Mesodermal cell (in vitro differentiated cells): ENCODE results near the gene SCN4B.

Source experiments
- H3K27ac ChIP-seq: 2 replicates; pipeline ENCODE4 v1.7.0; 2013; ENCODE audit warnings: mild to moderate bottlenecking, low read depth, low read length, moderate library complexity; ENCODE audit not compliant: severe bottlenecking
- H3K36me3 ChIP-seq: 2 replicates; pipeline ENCODE4 v1.7.1; 2013; ENCODE audit warnings: mild to moderate bottlenecking, low read length, moderate library complexity; ENCODE audit not compliant: control insufficient read depth, insufficient read depth
- H3K4me1 ChIP-seq: one replicate; pipeline ENCODE4 v1.7.1; 2013; ENCODE audit warnings: mild to moderate bottlenecking, low read length; ENCODE audit not compliant: insufficient read depth, control insufficient read depth, poor library complexity, severe bottlenecking
- H3K4me3 ChIP-seq: 2 replicates; pipeline ENCODE4 v1.7.0; 2013; ENCODE audit warnings: low read length, control low read depth, mild to moderate bottlenecking; ENCODE audit not compliant: insufficient read depth, poor library complexity, severe bottlenecking; ENCODE audit errors: extremely low read depth
- H3K9me3 ChIP-seq: 2 replicates; pipeline ENCODE4 v1.7.1; 2013; ENCODE audit warnings: mild to moderate bottlenecking, low read length, moderate library complexity; ENCODE audit not compliant: control insufficient read depth
- WGBS, 2 experiments: methylation state at CpG; one replicate each; pipeline ENCODE4 v1.1.5; 2013; ENCODE audit warnings: missing lambda C conversion rate in 2 of 2; ENCODE audit not compliant: insufficient coverage in 2 of 2; 5-methylcytosine and 5-hydroxymethylcytosine counted together

The SCN4B gene

DNA sequence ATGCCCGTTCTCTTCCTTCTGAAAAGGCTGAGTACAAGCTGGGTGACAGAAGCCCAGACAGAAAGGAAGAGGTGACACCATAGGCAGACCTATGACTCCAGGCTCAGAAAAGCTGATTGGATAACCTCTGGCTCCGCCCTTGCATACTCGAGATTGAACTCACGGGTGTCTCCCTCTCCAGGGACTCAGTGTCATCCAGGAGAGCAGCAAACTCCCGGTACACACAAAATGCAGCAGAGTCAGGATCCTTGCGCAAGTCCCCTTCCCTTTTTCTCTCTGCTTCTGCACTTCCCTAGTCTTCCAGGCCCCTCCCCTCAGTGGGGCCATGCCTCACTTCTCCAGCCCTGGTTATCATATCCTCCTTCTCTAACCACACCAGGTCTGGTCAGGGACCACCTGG, 9.8 kb downstream of the SCN4B start:
- Histone ChIP-seq H3K4me1 (peaks cover 4% of the 10 kb centered on the region), H3K36me3 (no peaks in the 10 kb centered on the region)
- WGBS, 2 experiments: 47 to 61% methylated on average over 6 of the region's 6 CpGs

DNA sequence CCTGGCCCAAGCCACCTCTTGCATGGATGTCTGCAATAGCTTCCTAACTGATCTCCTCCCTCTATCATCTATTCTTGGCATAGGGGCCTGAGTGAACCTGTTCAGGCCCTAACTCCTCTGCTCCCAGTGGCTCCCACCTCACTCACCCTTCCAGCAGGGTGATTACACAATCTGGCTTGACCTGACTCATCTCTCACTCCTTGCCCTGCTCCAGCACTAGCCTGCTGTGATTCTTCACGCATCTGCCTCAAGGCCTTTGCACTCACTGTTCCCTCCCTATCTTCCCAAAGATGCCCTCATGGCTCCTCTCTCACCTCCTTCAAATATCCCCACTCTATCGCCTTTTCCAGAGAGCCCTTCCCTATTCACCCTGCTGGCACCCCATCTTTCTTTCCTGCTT, 10.5 kb downstream of the SCN4B start:
- WGBS, 2 experiments: 57 to 63% methylated on average over 2 of the region's 2 CpGs
- Histone ChIP-seq H3K4me1 (peaks cover 4% of the 10 kb centered on the region), H3K9me3 (no peaks in the 10 kb centered on the region), H3K4me3 (no peak overlapping the region), H3K36me3 (no peaks in the 10 kb centered on the region), H3K27ac (no peak overlapping the region)

More for the DNA sequence above, 9.8 kb downstream of the SCN4B start:
- no peak overlapping the region for H3K27ac ChIP-seq
- H3K4me3 ChIP-seq: no peak overlapping the region
- H3K9me3 ChIP-seq: no peaks in the 10 kb centered on the region

DNA sequence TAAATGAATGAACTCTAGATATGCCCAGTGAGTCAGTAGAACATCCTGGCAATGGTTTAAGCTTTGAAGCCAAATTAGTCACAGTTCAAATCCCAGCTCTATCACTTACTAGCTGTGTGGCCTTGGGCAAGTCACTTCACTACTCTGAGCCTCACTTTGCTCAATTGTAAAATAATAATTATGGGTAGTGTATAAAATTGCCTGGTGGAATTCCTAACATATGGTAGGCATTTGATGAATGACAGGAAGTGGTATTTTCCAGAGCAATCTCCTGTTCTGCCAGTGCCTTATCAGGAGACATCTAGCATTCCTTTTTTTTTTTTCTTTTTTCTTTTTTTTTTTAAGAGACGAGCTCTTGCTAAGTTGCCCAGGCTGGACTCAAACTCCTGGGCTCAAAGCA, 13.0 kb downstream of the SCN4B start:
- H3K4me1 ChIP-seq: peaks cover 4% of the 10 kb centered on the region
- H3K27ac ChIP-seq: no peak overlapping the region
- WGBS, 2 experiments: 80% methylated on average over 1 of the region's 1 CpG; no CpG with 5 or more reads in 1 of the 2 experiments
- no peaks in the 10 kb centered on the region for H3K36me3 ChIP-seq
- H3K4me3 ChIP-seq: no peak overlapping the region
- no peaks in the 10 kb centered on the region for H3K9me3 ChIP-seq

DNA sequence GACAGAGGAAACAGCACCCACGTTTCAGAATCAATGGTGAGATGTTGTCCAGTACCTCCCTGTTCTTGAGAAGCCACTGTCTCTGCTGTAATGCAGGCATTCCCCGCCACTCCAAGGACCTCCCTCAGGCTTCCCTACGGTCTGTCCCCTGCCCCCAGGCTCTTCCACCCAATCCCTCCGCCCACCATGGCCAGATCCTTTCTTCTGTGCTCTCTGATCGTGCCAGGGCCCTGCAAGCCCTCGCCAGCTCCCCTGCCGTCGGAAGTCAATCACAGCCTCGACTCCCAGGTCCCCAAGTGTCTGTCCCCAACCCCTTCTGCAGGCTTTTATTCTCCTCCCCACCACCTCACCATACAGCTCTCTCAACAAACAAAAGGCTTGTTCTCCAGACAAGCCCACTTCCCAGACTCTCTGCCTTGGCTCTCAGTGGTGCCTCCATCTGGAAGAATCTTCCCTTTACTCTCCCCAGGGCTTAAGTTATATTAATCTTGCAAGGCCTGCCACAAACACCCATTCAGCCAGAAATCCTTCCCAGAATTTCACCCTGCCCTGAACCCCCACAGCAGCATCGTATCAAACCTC, 13.7 kb downstream of the SCN4B start:
- H3K4me1 ChIP-seq: peaks cover 4% of the 10 kb centered on the region
- H3K4me3 ChIP-seq: no peak overlapping the region
- no peaks in the 10 kb centered on the region for H3K36me3 ChIP-seq
- H3K27ac ChIP-seq: no peak overlapping the region
- 49 to 52% methylated on average over 9 of the region's 10 CpGs for WGBS, 2 experiments
- no peaks in the 10 kb centered on the region for H3K9me3 ChIP-seq

DNA sequence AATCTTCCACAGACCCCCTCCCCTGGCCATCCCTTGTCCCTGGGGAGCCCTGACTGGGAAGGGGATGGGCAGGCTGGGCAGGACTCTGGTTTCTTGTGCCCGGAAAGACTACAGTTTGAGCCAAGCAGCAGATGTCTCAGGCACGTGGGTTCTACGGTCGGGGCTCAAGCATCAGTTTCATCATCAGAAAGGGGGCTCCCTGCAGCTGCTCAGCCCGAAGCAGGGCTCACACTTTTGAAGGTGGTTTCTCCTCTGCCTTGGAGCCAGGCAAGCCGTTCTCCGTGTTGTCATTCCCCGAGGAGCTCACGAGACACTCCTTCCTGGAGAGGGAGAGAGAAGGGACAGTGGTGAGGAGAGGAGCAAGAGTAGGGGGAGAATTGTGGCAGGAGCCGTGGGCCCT, 15.8 kb downstream of the SCN4B start:
- Histone ChIP-seq H3K27ac (no peak overlapping the region), H3K4me3 (no peak overlapping the region), H3K36me3 (no peaks in the 10 kb centered on the region), H3K4me1 (peaks cover 4% of the 10 kb centered on the region), H3K9me3 (no peaks in the 10 kb centered on the region)
- 90 to 95% methylated on average over 7 to 8 of the region's 10 CpGs for WGBS, 2 experiments

DNA sequence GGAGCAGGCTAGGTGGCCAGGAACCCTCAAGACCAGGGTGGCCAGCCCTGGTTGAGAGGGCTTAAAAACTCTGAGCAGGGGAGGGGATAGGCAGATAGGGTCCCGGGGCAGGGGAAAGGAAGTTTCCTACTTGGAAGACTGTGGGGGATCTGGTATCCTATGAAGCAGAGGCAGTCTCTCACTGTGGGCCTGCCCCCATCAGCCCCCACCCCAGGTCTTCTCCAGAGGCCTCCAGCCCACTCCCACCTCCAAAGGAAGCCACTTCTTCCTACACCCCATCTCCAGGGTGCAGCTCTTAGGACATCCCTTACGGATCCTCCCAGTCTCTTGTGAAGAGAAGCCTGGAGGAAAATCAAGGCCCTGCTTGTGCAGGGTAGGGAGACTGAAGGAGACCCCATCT, 16.3 kb downstream of the SCN4B start:
- Histone ChIP-seq H3K36me3 (no peaks in the 10 kb centered on the region), H3K4me3 (no peak overlapping the region), H3K4me1 (peaks cover 4% of the 10 kb centered on the region), H3K27ac (no peak overlapping the region), H3K9me3 (no peaks in the 10 kb centered on the region)
- WGBS, 2 experiments: no CpG with 5 or more reads among the region's 2 CpGs

DNA sequence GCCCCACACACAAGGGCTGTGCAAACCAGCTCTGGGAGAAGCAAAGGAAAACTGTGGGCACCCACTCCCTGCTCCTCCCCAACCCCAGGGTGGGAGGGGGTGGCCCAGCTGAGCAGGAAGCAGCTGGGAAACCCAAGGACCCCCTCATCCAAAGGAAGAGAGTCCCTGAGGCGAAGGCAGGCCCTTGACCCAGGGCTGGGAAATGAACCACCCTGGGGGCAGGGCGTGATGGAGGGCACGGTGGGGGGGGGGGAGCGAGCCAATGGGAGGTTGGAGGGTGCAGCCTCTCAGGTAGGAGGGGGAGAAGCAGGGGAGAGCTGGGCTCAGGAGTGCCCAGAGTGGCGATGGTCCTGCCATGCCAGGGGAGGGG, 16.8 kb downstream of the SCN4B start:
- WGBS, 2 experiments: 60 to 100% methylated on average over 1 of the region's 5 CpGs
- no peak overlapping the region for H3K4me3 ChIP-seq
- no peaks in the 10 kb centered on the region for H3K9me3 ChIP-seq
- no peaks in the 10 kb centered on the region for H3K36me3 ChIP-seq
- no peak overlapping the region for H3K27ac ChIP-seq
- peaks cover 4% of the 10 kb centered on the region for H3K4me1 ChIP-seq

DNA sequence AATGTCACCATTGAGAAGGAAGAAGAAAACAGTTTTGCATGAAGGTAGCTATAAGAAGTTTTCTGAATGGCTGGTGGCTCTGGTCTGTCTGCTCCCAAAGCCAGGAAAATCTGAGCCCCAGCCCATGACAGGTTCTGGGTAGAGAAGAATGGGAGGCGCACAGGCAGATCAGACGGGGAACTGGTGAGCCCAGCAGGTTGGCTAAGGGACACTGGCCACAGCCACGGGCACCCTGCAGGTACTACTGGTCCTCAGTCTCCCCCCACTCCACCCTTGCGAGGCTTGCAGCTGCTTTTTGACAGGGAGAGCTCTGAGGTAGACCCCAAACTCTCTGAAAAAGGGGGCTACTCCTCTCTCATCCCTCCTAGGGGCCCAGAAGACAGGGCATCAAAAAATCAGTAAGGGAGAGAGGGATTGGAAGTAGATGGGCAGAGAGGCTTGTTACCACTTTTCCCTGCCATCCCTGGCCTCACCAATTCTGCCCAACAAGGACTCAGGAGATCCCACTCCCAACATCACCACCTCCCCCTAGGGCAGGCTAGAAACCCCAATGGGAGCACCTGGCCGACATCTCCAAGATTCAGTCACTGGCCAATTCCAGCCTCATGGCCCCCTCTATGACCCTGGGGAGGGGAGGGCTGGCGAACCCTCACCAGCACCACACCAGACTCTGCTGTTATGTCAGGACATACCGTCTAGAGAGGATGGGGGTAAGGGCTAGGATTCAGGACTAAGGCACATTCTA, 17.4 kb downstream of the SCN4B start:
- H3K36me3 ChIP-seq: no peaks in the 10 kb centered on the region
- H3K4me3 ChIP-seq: no peak overlapping the region
- WGBS, 2 experiments: 87 to 100% methylated on average over 3 to 4 of the region's 7 CpGs
- H3K9me3 ChIP-seq: no peaks in the 10 kb centered on the region
- H3K4me1 ChIP-seq: peaks cover 4% of the 10 kb centered on the region
- H3K27ac ChIP-seq: no peak overlapping the region

DNA sequence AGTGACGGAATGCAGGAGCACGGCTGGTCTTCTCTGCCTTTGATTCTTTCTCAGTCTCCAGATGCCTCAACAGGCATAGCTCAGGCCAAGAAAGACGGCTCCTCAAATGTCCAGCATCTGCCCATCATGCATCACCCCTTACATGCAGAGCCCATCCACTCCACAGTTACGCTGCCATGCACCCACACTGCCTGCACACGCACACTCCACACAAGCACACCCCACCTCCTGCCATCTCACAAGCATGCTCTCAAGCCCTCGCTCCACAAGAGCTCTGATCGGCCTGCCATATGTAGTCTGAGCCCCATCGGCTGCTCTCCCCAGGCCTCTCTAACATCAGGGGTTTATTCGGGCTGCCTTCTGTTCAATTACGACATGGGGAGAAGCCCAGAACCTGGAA, 18.8 kb downstream of the SCN4B start:
- 93 to 94% methylated on average over 7 to 10 of the region's 10 CpGs for WGBS, 2 experiments

DNA sequence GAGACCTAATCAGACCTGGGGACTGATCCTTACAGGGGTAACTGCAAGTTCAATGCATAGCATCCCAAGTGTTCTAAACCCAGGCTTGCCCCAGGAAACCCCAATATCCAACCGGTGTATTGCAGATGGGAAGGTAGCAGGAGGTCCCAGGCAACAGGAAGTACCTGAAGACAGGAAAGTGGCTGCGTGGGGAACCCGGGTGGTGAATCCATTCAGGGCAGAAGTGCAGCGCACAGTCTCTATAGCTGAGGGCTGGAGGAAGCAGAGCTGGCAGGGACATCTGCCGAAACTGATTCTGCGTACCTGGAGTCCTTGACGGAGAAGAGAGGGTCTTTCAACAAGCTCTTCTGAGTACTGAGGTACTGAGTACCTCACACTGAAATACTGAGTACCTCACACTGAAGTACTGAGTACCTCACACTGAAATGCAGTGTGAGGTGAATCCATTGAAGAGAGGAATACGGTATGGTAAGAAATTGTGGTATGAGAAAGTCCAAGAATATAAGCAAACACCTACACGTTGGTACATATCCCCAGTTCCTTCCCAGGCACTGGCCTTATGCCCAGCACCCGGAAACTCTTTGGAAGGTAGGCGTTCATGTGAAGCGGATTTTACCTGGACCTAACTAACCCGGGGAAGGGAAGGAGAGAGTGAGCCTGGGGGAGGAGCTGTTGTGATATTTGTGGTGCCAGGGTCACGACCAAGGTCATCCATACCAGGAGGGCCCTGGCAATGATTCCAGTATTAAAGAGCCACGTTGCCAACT, 20.1 kb downstream of the SCN4B start:
- Histone ChIP-seq H3K27ac (no peak overlapping the region), H3K4me1 (no peaks in the 10 kb centered on the region), H3K36me3 (no peaks in the 10 kb centered on the region), H3K4me3 (no peak overlapping the region), H3K9me3 (no peaks in the 10 kb centered on the region)
- 87% methylated on average over 10 to 12 of the region's 15 CpGs for WGBS, 2 experiments

More for the DNA sequence above, 18.8 kb downstream of the SCN4B start:
- no peak overlapping the region for H3K27ac ChIP-seq
- peaks cover 2% of the 10 kb centered on the region for H3K4me1 ChIP-seq
- H3K36me3 ChIP-seq: no peaks in the 10 kb centered on the region
- H3K4me3 ChIP-seq: no peak overlapping the region
- H3K9me3 ChIP-seq: no peaks in the 10 kb centered on the region
